Amniotic epithelial cell (primary cell): Measurements from ENCODE around the gene GJB6.

Source experiments
- DNase-seq: peaks from one replicate; pipeline ENCODE4 v3.0.0-alpha.2; 2010; ENCODE audit warnings: low read depth

GJB6 gene

GRCh38 chr13:20227288-20227687 lies 4.8 kb downstream of the GJB6 start:
- no peak for DNase-seq

DNA sequence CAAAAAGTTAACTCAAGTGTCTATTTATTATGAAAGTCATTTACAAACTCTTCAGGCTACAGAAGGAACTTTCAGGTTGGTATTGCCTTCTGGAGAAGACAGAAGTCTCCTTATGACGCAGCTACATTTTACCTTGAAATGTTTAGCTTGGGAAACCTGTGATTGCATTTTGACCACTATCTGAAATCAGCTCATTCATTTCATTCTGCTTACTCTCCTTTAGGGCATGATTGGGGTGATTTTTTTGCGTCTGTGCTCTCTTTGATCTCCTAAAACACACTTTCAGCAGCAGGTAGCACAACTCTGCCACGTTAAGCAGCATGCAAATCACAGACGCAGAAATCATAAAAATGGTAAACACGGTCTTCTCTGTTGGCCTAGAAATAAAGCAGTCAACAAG lies 9.6 kb downstream of the GJB6 start:
- DNase-seq = no peak

DNA sequence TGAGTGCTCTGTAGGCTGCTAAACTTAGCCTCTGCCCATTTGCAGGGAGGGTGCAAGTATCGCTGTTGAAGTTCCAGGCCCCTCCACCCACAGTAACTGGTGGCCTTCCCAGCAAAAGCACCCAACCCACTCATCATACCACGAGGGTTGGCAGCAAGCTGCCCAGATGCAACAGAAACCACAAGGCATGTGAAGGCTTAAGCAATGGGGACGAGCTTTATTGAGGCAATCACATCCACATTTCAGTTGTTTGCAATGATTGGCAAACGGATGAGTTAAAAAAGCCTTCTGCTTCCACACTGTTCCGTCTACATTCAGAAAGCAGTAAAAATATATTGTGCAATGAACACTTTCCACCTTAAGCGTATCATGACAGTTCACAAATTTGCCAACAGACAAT lies 10.3 kb downstream of the GJB6 start:
- DNase-seq = peak; percentile 35

DNA sequence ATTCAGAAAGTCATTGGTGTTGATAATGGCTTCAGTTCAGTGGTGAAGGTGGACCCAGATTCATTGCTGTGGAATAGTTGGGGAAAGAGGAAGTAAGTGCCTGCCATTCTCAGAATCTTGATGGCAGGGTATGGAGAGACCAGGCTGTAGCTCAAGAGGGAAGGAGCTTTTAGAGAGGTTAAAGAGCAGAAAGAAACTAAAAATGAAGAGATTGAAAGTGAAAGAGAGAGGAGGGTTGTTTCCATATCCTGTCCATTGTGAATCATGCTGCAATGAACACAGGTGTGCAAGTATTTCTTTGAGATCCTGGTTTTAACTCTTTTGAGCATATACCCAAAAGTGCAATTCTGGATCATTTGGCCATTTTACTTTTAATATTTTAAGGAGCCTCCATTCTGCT lies 12.5 kb downstream of the GJB6 start:
- DNase-seq = no peak

GRCh38 chr13:20217168-20217567 lies 15.0 kb downstream of the GJB6 start:
- no peak for DNase-seq

DNA sequence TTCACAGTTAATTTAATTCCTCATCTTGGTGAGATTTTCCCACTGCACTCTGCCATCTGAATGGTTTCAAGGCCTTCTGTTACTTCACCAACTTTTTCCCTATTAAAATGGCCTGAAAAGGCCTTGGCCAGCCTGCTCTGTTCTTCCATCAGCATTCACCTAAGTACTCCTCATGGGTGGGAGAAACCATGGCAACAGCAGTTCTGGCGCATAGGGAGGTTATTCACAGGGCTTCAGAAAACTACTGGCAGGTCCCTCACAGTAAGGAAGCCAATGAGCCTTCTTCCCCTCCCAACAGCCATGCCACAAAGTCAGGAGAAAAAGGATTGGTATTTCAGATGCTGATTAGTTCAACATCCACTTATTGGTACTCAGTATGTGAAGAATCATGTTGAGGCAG lies 22.2 kb downstream of the GJB6 start:
- DNase-seq = no peak

DNA sequence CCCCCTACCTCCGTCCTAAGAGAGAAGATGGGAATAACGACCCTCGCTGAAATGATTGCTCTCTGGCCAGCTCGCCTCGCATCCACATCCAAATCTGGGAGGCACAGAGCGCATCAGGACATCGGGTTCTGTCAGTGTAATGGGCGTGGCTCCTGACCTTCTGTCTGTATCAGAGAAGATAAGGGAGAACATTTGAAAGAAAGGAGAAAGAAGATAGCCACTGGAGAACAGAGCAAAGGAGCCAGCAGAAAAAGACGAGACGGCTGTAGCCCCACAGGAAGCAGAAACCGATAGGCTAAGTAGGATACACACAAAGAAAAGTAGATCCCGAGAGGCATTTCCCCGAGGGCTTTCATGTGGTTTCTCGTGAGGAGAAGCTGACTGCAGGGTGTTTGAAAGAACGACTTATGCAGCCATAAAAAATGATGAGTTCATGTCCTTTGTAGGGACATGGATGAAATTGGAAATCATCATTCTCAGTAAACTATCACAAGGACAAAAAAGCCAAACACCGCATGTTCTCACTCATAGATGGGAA lies 25.4 kb downstream of the GJB6 start:
- DNase-seq = no peak

GRCh38 chr13:20206065-20206697 lies 25.9 kb downstream of the GJB6 start:
- no peak for DNase-seq

DNA sequence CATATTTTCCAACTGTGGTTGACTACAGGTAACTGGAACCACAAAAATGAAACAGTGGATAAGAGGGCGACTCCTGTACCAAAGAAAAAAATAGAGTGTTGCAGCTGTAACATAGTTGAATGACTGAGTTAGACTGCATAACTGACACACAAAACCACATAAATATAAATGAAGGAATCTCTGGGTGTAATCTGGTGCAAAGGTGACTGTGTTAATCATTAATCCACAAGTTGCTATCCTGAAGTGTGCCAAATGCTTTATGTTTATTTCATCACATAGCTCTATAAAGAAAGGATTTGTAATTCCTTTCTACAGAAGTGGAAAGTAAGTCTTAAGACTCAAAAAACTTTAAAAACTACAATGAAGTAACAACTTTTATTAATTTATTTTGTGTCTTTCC lies 33.3 kb downstream of the GJB6 start:
- DNase-seq = peak; percentile 64

- peak; percentile 50 for DNase-seq
These were observed 34.7 kb downstream of the GJB6 start for GRCh38 chr13:20197361-20197834.

DNA sequence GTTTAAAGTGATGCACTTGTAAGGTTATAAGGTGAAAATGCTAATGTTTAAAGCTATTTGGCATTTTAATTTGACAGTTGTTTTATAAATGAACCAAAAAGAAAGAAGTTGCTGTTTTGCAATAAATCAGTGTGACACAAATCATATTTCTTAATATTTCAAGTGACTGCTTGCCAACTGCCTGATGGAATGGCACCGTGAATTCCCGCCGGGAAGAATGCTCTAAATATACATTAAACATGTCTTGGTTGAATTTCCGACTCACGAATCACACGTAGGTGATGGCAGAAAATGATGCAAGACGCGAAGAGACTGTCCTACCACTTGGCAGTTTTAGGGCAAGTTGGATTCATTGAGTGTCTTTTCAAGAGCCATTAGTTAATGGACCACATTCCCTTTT lies 36.3 kb downstream of the GJB6 start:
- no peak for DNase-seq

GRCh38 chr13:20193907-20194631 lies 38.0 kb downstream of the GJB6 start:
- DNase-seq = no peak

- no peak for DNase-seq
These were observed 38.8 kb downstream of the GJB6 start for GRCh38 chr13:20193162-20193906.

- DNase-seq = no peak
These were observed 39.3 kb downstream of the GJB6 start, which contains the start of gene GJB2 for GRCh38 chr13:20192836-20193161. Gene GJB2, minus strand, starts transcription at chr13:20192938. Its CDS starts 3,357 bp downstream, at chr13:20189581.

DNA sequence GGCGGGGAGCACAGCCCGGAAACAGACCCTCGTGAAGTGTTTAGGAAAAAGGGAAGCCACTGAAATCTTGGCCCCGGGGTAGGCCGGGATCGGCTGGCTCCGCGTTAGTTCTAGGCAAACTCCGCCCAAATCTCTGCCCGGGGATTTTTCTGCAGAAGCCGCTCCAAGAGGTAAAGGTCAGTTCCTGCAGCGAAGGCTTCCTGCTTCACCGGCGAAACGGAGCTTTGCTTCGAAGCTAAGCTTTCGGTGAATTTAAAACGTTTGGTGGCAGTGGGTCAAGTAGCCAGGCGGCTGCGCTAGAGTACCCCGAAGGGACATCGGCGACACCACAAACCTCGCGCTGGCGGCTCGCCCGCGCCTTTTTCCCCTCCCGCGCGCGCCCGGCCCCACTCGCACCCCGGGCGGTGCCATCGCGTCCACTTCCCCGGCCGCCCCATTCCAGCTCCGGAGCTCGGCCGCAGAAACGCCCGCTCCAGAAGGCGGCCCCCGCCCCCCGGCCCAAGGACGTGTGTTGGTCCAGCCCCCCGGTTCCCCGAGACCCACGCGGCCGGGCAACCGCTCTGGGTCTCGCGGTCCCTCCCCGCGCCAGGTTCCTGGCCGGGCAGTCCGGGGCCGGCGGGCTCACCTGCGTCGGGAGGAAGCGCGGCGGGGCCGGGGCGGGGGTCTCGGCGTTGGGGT lies 39.8 kb downstream of the GJB6 start:
- DNase-seq = peak; percentile 16

- peak; percentile 29 for DNase-seq
These were observed 40.6 kb downstream of the GJB6 start for GRCh38 chr13:20191311-20192157.

DNA sequence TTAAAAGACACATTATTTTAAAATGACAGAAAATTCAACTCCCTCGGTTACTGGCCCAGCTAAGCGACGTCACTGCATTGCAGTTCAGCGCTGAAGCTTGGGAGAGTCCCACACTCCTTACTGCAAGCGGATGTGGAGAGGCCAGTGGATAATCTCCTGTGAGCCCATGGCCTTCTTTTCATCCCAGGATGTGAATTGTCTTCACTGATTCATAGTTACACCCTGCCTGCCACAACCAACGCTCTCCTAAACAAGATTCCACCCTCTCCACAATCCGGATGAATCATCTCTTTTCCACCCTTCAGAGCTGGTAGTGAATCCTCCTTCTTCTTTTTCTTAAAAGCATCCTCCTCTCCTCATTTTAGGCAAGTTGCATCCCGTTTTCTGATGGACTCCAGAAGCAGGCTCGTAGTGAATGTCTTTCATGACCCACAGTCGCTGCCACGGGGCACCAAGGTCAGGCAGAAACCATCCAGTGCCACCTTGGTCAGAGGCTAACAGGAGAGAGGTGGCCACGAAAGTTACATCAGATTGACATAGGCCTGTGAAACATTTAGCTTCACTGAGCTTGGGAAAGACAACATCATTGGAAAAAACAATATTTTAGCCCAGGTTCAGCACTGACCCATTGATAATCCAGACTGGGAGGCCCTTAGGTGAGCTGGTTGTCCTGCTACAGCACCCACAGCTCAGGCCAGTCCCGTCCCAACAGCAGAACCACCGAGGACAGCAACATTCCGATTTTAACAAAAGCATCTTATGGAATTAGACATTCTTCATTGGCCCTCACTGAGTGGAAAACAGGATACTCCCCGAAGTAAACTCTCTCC lies 41.4 kb downstream of the GJB6 start:
- peak; percentile 96 for DNase-seq

DNA sequence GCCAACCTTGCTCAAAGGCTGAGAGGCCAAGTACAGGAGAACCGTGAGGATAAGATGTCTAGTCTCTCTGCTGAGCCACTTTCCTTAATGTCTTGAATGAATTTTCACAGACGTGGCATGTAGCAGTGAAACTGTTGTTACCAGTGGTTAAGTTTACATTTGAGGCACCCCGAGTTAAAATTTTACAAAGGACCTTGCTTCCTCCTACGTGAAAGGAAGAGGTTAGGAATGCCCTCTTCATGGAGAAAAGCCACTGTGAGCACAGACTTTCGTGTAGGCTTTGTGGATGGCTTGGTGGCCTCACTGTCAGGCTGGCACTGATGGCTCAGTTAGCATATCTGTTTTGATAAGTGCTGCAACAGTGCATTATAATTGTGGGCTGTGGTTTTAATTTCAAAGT lies 42.0 kb downstream of the GJB6 start:
- DNase-seq = no peak

- no peak for DNase-seq
These were observed 43.2 kb downstream of the GJB6 start for GRCh38 chr13:20188667-20189553.
